SH-SY5Y (cell line): Measurements from ENCODE around the gene SSPN.

ENCODE experiments used
- GATA2 ChIP-seq: IDR thresholded peaks from 2 replicates; pipeline ENCODE4 v1.6.1; 2011; ENCODE audit warnings: mild to moderate bottlenecking, low read depth, low read length
- GATA3 ChIP-seq: IDR thresholded peaks from 2 replicates; pipeline ENCODE4 v1.6.1; 2011; ENCODE audit warnings: low read depth, mild to moderate bottlenecking, low read length, moderate library complexity

SSPN gene

GRCh38 chr12:26287671-26288381, 92.5 kb downstream of the SSPN start:
- TF ChIP-seq GATA2 = no peak
- no peak for TF ChIP-seq GATA3

DNA sequence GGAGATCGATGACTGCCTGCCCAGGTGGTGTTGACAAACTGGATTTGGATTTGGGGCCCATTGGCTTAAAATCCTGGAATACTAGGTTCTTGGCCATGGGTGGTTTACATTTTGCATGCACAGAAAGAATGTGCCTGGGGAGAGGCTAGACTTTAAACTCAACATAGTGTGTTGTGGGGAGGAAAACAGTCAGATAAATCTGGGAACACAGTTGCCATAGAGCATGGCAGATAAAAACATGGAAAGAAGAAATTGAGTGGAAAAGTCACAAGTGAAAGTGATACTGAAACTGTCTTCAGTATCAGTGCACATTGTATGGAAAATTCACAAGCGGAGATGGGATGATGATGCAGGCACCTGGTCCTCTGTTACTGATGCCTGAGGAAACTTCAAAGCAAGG, 95.2 kb downstream of the SSPN start:
- TF ChIP-seq GATA2 (no peak), GATA3 (no peak)

GRCh38 chr12:26292596-26292995, 97.2 kb downstream of the SSPN start:
- TF ChIP-seq GATA3 = no peak
- no peak for TF ChIP-seq GATA2

- TF ChIP-seq GATA2 = no peak
- no peak for TF ChIP-seq GATA3
Measured at GRCh38 chr12:26293612-26294011, 98.2 kb downstream of the SSPN start.

DNA sequence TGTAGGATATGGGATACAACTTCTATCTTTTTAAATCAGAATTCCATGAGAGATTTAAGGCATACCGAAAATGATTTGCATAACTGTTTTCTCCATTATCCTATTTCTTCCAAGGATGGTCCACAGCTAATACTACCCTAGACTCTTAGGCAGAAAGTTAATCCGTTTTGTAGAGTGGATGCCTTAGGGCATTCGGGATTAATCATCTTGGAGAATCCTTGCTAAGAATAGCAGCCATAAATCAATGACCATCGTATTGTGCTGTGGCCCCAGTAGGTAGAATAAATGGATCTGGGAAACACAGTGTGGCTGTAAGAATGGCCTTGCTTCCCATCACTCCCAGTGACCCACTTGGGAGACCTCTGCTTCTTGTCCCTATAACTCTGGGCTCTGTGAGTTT, 99.6 kb downstream of the SSPN start:
- no peak for TF ChIP-seq GATA3

DNA sequence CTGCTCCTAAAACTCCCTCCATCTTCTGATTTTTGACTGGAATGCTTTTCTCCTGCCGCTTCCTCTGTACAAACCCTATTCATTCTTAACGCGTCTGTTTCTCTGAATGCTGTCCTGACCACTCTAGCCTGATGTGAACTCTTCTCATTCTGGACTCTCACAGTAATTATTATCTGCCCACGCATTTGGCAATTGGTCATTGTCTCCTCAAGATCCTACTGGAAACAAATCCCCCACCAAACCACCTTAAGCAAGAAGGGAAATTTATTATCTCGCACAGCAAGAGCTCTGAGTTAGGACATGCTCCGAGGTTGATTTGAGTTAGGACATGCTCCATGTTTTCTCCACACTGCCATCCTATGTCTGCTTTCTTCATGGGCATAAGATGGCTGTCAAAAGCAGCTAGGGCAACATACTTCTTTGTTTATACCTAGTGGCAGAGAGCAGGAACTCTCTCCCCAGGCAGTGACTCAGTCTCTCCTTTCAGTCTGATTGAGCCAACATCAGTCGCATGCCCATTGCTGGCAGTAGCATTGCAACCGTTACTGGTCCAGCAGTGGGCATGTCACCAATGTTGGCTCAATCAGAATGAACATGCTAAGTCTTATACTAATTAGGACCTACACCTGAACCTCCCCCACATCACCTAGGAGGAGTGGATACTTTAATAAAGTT, 102.2 kb downstream of the SSPN start:
- TF ChIP-seq GATA2 = no peak
- TF ChIP-seq GATA3 = no peak

DNA sequence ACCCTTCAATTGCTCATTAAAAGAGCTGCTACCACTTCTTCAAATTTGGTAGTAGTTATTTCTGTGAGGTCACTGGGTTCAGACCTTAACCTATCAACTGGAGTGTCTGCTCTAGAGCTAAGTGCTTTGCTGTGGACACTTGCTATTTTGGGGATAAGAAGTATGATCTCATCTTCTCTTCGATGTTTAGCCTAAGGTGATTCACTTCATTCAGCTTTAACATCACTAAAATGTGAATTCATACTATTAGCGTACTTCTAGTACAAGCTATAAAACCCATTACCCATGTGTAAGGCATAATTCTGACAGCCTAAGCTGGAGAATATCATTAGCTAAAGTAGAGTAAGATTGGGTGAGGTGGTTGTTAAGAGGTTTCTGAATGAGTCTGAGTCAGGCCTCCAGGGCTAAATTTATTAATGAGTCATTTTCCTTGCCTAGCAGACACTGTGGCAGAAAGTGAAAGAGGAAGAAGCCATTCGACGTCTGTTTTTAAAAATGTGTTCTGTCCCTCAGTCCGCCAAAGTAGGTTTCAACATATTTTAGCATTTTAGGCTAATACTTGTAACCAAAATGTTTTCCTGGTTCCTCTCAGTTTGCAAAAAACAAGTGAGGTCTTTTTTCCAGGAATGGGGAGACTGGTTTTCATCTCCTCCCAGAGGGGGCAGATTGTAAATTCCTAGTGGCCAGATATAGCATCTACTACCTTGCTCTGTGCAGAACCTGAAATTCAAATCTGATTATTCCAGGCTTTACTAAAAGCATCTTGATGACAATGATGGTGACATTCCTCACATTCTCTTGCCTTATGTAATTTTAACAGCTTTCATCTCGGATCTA, 103.6 kb downstream of the SSPN start:
- TF ChIP-seq GATA3 = no peak
- no peak for TF ChIP-seq GATA2

DNA sequence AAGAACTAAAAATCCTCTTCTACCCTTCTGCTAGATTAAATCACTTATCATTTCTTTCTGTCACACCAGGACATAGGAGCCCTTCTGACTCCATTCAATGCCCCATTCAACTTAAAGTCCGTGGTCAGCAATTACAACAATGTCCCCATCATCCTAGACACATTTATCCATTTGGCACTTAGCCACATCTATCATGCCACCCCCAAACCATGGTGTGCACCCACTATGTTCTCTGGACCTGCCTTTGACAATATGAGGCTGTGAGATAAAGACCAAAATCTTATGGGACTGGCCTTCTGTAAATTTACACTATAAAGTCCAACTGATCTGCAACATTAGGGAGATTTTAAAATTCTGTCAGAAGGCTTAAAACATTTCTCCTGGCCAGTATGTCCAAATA, 104.4 kb downstream of the SSPN start:
- TF ChIP-seq GATA3 = no peak
- no peak for TF ChIP-seq GATA2
